GM21786 (cell line): ENCODE measurements around the gene KRT86.

Experiments
- ATAC-seq: cut with Tn5 transposase; IDR thresholded peaks from one replicate; pipeline ENCODE4 v1.9.1; 2021; ENCODE audit not compliant: unreplicated experiment

KRT86 gene

DNA sequence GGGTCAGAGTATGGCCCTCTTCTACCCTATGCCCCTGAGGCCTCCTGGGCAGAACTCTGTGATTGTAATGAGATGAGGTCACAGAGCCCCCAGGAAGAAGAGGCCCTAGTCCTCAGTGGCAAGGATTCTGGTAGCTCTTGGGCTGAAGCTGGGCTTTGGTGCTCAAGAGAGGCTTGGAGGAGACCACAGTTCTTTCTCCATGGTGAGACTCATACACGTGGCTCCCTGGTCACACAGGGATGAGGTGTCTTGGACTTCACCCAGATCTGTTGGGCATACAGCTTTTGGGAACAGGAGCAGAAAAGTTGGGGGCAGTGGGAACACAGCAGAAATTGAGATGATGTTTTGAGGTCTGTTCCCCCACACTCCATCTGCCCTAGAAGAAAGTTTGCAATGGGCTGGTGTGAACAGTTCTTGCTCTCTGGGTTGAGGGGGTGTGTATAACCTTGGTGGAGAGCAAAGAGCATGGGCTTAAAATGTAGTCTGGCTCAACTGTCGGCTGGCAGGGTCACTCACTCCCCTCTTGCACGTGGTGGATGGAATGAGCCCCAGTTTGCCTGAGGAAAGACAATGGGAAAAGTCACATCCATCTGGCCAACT lies at the start of gene KRT86:
Gene KRT86 (plus strand): TSS at position 125 of the 600 bp plus-strand sequence. CDS start 27,272 bp downstream, outside the sequence.
- ATAC-seq, result no peak

DNA sequence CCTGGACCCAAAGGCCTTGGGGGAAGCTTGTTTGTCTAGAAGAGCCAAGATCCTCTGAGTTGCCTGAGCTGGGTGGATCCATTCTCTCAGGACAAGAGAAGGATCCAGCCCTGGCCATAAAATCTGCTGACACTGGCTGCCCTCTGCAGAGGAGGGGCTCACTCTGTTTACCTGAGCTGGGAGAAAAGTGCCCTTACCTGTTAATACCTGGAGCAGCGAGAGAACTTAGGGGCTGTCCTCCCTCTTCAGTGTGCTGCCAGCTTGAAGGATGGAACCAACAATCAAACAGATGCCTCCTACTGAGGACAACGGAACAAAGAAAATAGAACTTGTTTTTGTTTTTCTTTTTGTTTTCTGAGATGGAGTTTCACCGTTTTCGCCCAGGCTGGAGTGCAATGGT lies 48.7 kb upstream of the KRT86 start:
- ATAC-seq, result no peak

- ATAC-seq, result no peak
These were observed 48.0 kb upstream of the KRT86 start for GRCh38 chr12:52226446-52226845.

DNA sequence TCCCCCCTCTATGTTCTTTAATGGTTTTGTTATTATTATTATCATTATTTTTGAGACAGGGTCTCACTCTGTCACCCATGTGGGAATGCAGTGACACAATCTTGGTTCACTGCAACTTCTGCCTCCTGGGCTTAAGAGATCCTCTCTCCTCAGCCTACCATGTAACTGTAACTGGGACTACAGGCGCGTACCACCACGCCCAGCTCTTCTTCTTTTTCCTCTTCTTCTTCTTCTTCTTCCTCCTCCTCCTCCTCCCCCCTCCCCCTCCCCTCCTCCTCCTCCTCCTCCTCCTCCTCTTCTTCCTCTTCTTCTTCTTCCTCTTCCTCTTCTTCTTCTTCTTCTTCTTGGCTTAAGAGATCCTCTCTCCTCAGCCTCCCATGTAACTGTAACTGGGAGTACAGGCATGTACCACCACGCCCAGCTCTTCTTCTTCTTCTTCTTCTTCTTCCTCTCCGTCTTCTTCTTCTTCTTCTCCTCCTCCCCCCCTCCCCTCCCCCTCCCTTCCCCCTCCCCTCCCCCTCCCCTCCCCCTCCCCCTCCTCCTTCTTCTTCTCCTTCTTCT lies 46.8 kb upstream of the KRT86 start:
- no peak for ATAC-seq

GRCh38 chr12:52228366-52228765 lies 46.1 kb upstream of the KRT86 start:
- no peak for ATAC-seq

DNA sequence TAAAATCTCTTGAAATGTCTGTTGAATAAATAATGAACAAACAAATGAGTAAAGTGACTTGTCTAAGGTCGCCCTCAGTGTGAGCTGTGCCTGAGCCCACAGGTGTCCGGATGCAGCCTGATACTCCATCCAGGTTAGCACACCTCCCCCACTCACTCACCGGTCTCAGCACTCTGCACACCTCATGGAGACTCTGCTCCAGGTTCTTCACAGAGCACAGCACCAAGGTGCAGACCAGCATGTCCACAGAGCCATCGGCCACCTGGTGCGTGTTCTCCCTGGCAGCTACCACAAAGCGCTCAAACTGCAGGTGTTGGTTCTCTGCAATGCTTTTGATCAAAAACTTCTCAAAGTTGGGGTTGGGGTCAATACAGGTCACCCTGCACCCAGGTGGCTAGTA lies 45.5 kb upstream of the KRT86 start:
- no peak for ATAC-seq

GRCh38 chr12:52229836-52230343 lies 44.6 kb upstream of the KRT86 start:
- ATAC-seq, result no peak

GRCh38 chr12:52230364-52231281 lies 43.8 kb upstream of the KRT86 start:
- ATAC-seq, result no peak

- no peak for ATAC-seq
These were observed 42.9 kb upstream of the KRT86 start for GRCh38 chr12:52231305-52232202.

- no peak for ATAC-seq
These were observed 42.2 kb upstream of the KRT86 start for GRCh38 chr12:52232203-52232673.

GRCh38 chr12:52232674-52233461 lies 41.6 kb upstream of the KRT86 start, which contains the start of gene KRT7:
TSS of gene KRT7 (plus strand) at chr12:52233243. CDS start at chr12:52233297, 54 bp downstream.
- ATAC-seq, result no peak

DNA sequence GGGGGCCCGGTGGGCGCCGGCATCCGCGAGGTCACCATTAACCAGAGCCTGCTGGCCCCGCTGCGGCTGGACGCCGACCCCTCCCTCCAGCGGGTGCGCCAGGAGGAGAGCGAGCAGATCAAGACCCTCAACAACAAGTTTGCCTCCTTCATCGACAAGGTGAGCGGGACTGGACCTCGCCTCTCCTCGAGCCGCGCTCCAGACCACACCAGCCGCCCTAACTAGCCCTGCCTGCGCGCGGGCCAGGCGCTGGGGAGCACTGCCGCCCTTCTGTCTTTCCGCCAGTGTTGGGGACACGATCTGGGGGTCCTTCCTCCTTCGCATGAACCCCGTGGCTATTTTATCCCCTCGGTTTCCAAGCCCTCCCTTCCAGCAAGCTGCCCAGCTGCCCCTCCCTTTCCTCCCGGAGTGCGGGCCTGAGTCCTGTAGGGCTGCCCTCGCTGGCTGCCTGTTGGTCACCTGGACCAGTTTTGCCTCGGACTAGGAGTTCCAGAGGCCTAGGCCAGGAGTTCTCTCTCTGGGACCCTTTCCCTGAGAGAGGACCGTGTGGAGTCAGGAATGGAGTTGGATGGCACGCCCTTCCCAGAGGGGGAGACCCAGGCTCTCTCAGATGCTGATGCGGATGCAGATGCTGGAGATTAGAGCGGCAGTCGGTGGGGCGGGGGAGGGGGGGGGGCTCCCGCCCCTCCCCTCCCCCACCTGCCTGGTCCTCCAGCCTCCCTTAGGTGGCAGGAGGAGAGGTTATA lies 40.8 kb upstream of the KRT86 start:
- no peak for ATAC-seq

- no peak for ATAC-seq
These were observed 40.1 kb upstream of the KRT86 start for GRCh38 chr12:52234223-52234810.

- no peak for ATAC-seq
These were observed 39.3 kb upstream of the KRT86 start for GRCh38 chr12:52235001-52235764.

GRCh38 chr12:52235822-52236361 lies 38.6 kb upstream of the KRT86 start:
- ATAC-seq, result no peak

GRCh38 chr12:52236386-52237050 lies 37.9 kb upstream of the KRT86 start:
- ATAC-seq, result no peak

GRCh38 chr12:52238207-52238840 lies 36.1 kb upstream of the KRT86 start:
- ATAC-seq, result no peak
